Measurements from ENCODE around the gene PLA2G10.
"Not testable (repeated sequence)": the region's sequence is repeated elsewhere in the genome, so short reads cannot be mapped to it uniquely, and the experiment has no call there.

PLA2G10 gene

GRCh38 chr16:14667347-14668266 lies 26.5 kb downstream of the PLA2G10 start:
- DNase-seq (ENCODE audit: low spot score): no peak
- no peak for FAIRE-seq

GRCh38 chr16:14658063-14658462 lies 36.0 kb downstream of the PLA2G10 start:
- DNase-seq (ENCODE audit: low spot score) (no peak), FAIRE-seq (no peak)

- FAIRE-seq: no peak
- no peak for DNase-seq (ENCODE audit: low spot score)
Observed at GRCh38 chr16:14652726-14653125, 41.4 kb downstream of the PLA2G10 start.

- DNase-seq (ENCODE audit: low spot score) (no peak), FAIRE-seq (no peak)
Observed at GRCh38 chr16:14650629-14651028, 43.5 kb downstream of the PLA2G10 start.

GRCh38 chr16:14649816-14650215 lies 44.3 kb downstream of the PLA2G10 start:
- DNase-seq (ENCODE audit: low spot score): no peak
- FAIRE-seq: no peak

- FAIRE-seq (no peak), DNase-seq (ENCODE audit: low spot score) (no peak)
Observed at GRCh38 chr16:14641926-14642325, 52.2 kb downstream of the PLA2G10 start.

- FAIRE-seq: no peak
- no peak for DNase-seq (ENCODE audit: low spot score)
Observed at GRCh38 chr16:14641206-14641605, 52.9 kb downstream of the PLA2G10 start.

GRCh38 chr16:14640538-14640937 lies 53.6 kb downstream of the PLA2G10 start:
- no peak for FAIRE-seq
- DNase-seq (ENCODE audit: low spot score): no peak

- DNase-seq (ENCODE audit: low spot score); FAIRE-seq: not testable (repeated sequence)
Observed at GRCh38 chr16:14636951-14637240, 57.2 kb downstream of the PLA2G10 start.

- not testable (repeated sequence) for FAIRE-seq; DNase-seq (ENCODE audit: low spot score)
Observed at GRCh38 chr16:14636179-14636950, 57.7 kb downstream of the PLA2G10 start.

- FAIRE-seq: no peak
- no peak for DNase-seq (ENCODE audit: low spot score)
Observed at GRCh38 chr16:14635395-14636165, 58.5 kb downstream of the PLA2G10 start.

- DNase-seq (ENCODE audit: low spot score): no peak
- no peak for FAIRE-seq
Observed at GRCh38 chr16:14634389-14634725, 59.8 kb downstream of the PLA2G10 start.

GRCh38 chr16:14632693-14633569 lies 61.2 kb downstream of the PLA2G10 start, which contains the start of gene BFAR:
TSS of gene BFAR (plus strand) at chr16:14632951. CDS start at chr16:14644347, 11,396 bp downstream.
- DNase-seq (ENCODE audit: low spot score) (peak; percentile 95), FAIRE-seq (peak; percentile 84)

- not testable (repeated sequence) for DNase-seq (ENCODE audit: low spot score); FAIRE-seq
Observed at GRCh38 chr16:14630620-14631330, 63.3 kb downstream of the PLA2G10 start.

GRCh38 chr16:14629919-14630619 lies 64.0 kb downstream of the PLA2G10 start, which contains the start of gene PARN:
TSS of gene PARN (minus strand) at chr16:14630260. CDS start at chr16:14630125, 135 bp downstream.
- FAIRE-seq: no peak
- DNase-seq (ENCODE audit: low spot score): peak; percentile 94

- no peak for DNase-seq (ENCODE audit: low spot score)
Observed at GRCh38 chr16:14629612-14629918, 64.5 kb downstream of the PLA2G10 start.

GRCh38 chr16:14628806-14629611 lies 65.1 kb downstream of the PLA2G10 start:
- DNase-seq (ENCODE audit: low spot score) (no peak), FAIRE-seq (no peak)

More at GRCh38 chr16:14629612-14629918, 64.5 kb downstream of the PLA2G10 start:
- FAIRE-seq: no peak

- DNase-seq (ENCODE audit: low spot score) (no peak), FAIRE-seq (no peak)
Observed at GRCh38 chr16:14627078-14627477, 67.0 kb downstream of the PLA2G10 start.

Measured in RCC 7860 (cell line).